Measurements from ENCODE around the gene SLC49A3.

GRCh38 chr4:684623-685327, 4.2 kb downstream of the SLC49A3 start:
- TF ChIP-seq POLR2AphosphoS5 (IDR thresholded peaks at IDR 0.05), result no peak
- no peak for TF ChIP-seq CTCF (IDR thresholded peaks at IDR 0.05 in 8 of 11, conservative IDR thresholded peaks at IDR 0.05 in 3 of 11)
- TF ChIP-seq POLR2A (IDR thresholded peaks at IDR 0.05), result no peak
